Astrocyte (in vitro differentiated cells and primary cell): ENCODE measurements around the gene PCID2. TPM values are rescaled to one million over a fixed set of nuclear protein-coding genes. Genes with fewer than 3 reads are reported as not detected.
A peak's percentile ranks its signal among the peaks of the same experiment; 100 is the strongest.

Source experiments
- DNase-seq: peaks from one replicate; pipeline ENCODE4 v3.0.0-alpha.2; 2010; ENCODE audit warnings: low read depth
- FAIRE-seq: peaks from 2 replicates; lab custom pipeline; 2011; peaks lifted over from hg19 to GRCh38; lab: Jason Lieb, UNC
- H2AFZ ChIP-seq: 2 replicates; pipeline ENCODE4 v1.6.0; 2012; ENCODE audit warnings: low read depth, low read length, inconsistent platforms
- H3K27ac ChIP-seq: 2 replicates; pipeline ENCODE4 v1.5.1; 2011; ENCODE audit warnings: low read depth, low read length, inconsistent platforms
- H3K27me3 ChIP-seq: 2 replicates; pipeline ENCODE4 v1.6.0; 2011; ENCODE audit warnings: low read length, inconsistent platforms; ENCODE audit not compliant: insufficient read depth
- H3K36me3 ChIP-seq: 2 replicates; pipeline ENCODE4 v1.5.1; 2011; ENCODE audit warnings: low read length, inconsistent platforms; ENCODE audit not compliant: insufficient read depth
- H3K4me1 ChIP-seq: 2 replicates; pipeline ENCODE4 v1.5.1; 2011; ENCODE audit warnings: low read length, inconsistent platforms; ENCODE audit not compliant: insufficient read depth
- H3K4me2 ChIP-seq: 2 replicates; pipeline ENCODE4 v1.6.0; 2012; ENCODE audit warnings: low read length, inconsistent platforms
- H3K4me3 ChIP-seq: 2 replicates; pipeline ENCODE4 v1.5.1; 2011; ENCODE audit warnings: low read depth, mild to moderate bottlenecking, low read length, inconsistent platforms; ENCODE audit not compliant: insufficient read depth
- H3K79me2 ChIP-seq: 2 replicates; pipeline ENCODE4 v1.6.0; 2012; ENCODE audit warnings: mild to moderate bottlenecking, low read length, inconsistent platforms; ENCODE audit not compliant: insufficient read depth
- H3K9ac ChIP-seq: 2 replicates; pipeline ENCODE4 v1.6.0; 2012; ENCODE audit warnings: mild to moderate bottlenecking, low read length, inconsistent platforms
- H3K9me3 ChIP-seq: 2 replicates; pipeline ENCODE4 v1.5.1; 2012; ENCODE audit warnings: low read depth, mild to moderate bottlenecking, low read length, inconsistent platforms; ENCODE audit not compliant: insufficient read depth
- H4K20me1 ChIP-seq: 2 replicates; pipeline ENCODE4 v1.6.0; 2012; ENCODE audit warnings: low read length, inconsistent platforms; ENCODE audit not compliant: insufficient read depth
- H3K27ac Mint-ChIP-seq: one replicate; pipeline ENCODE4 v1.8.0; 2021; ENCODE audit warnings: mild to moderate bottlenecking, mixed read lengths; ENCODE audit not compliant: unreplicated experiment
- H3K27me3 Mint-ChIP-seq: one replicate; pipeline ENCODE4 v1.8.0; 2021; ENCODE audit warnings: low read depth, mixed read lengths; ENCODE audit not compliant: unreplicated experiment
- H3K36me3 Mint-ChIP-seq: one replicate; pipeline ENCODE4 v1.8.0; 2021; ENCODE audit warnings: low read depth, mixed read lengths; ENCODE audit not compliant: unreplicated experiment
- H3K4me1 Mint-ChIP-seq: one replicate; pipeline ENCODE4 v1.8.0; 2021; ENCODE audit warnings: low read depth, mixed read lengths; ENCODE audit not compliant: unreplicated experiment
- H3K4me3 Mint-ChIP-seq: one replicate; pipeline ENCODE4 v1.8.0; 2021; ENCODE audit warnings: mild to moderate bottlenecking, moderate library complexity, mixed read lengths; ENCODE audit not compliant: unreplicated experiment
- H3K9me3 Mint-ChIP-seq: one replicate; pipeline ENCODE4 v1.8.0; 2021; ENCODE audit warnings: mild to moderate bottlenecking, mixed read lengths; ENCODE audit not compliant: unreplicated experiment
- EZH2 ChIP-seq: IDR thresholded peaks from 2 replicates; pipeline ENCODE4 v1.6.1; 2012; ENCODE audit warnings: mild to moderate bottlenecking, low read length, inconsistent platforms; ENCODE audit not compliant: insufficient read depth
- total RNA-seq: library from RNA; stranded (reverse); gene quantifications from 2 replicates; pipeline ENCODE4 v1.2.1, GENCODE V29; 2021
- TF ChIP-seq, protein P1 (sequence below): IDR thresholded peaks from 2 replicates; pipeline ENCODE4 v1.5.1; 2011; ENCODE audit warnings: low read depth, mild to moderate bottlenecking, inconsistent platforms, low read length, moderate library complexity; ENCODE audit not compliant: insufficient read depth

PCID2 gene
- total RNA-seq, 1 donor from 2014 or later = 31.5 TPM

DNA sequence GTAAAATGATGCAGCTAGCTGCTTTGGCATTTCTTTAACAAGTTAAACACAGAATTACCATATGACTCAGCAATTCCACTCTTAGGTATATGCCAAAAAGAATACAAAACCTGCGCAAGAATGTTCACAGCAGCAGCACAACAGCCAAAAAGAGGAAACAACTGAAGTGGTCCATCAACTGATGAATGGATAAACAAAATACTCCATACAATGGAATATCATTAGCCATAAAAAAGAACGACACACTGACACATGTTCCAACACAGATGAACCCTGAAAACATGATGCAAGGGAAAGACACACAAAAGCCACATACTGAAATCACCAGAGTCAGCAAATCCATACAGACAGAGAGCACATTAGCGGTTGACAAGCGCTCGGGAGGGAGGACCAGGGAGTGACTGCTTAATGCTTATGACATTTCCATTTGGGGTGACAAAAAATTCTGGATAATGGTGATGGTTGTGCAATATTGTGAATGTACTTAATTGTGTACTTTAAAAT lies 3.0 kb downstream of the PCID2 start:
- Mint-ChIP-seq H3K4me3 (no peak overlapping the region), H3K36me3 (no peaks in the 10 kb centered on the region), H3K9me3 (no peaks in the 10 kb centered on the region), H3K27ac (peak overlapping the region; percentile 2), H3K27me3 (no peaks in the 10 kb centered on the region), H3K4me1 (peaks cover 14% of the 10 kb centered on the region)
- Histone ChIP-seq H3K27me3 (no peaks in the 10 kb centered on the region), H3K4me3 (no peak overlapping the region), H3K4me2 (peak overlapping the region; percentile 51), H4K20me1 (peaks cover 46% of the 10 kb centered on the region), H2AFZ (no peak overlapping the region), H3K27ac (peak overlapping the region; percentile 30), H3K79me2 (peaks cover 89% of the 10 kb centered on the region), H3K4me1 (peaks cover 14% of the 10 kb centered on the region), H3K9ac (no peak overlapping the region), H3K36me3 (peaks cover 3% of the 10 kb centered on the region), H3K9me3 (no peaks in the 10 kb centered on the region)
- peak; percentile 68 for DNase-seq
- peak; percentile 37 for FAIRE-seq
- TF ChIP-seq, protein P1, sequence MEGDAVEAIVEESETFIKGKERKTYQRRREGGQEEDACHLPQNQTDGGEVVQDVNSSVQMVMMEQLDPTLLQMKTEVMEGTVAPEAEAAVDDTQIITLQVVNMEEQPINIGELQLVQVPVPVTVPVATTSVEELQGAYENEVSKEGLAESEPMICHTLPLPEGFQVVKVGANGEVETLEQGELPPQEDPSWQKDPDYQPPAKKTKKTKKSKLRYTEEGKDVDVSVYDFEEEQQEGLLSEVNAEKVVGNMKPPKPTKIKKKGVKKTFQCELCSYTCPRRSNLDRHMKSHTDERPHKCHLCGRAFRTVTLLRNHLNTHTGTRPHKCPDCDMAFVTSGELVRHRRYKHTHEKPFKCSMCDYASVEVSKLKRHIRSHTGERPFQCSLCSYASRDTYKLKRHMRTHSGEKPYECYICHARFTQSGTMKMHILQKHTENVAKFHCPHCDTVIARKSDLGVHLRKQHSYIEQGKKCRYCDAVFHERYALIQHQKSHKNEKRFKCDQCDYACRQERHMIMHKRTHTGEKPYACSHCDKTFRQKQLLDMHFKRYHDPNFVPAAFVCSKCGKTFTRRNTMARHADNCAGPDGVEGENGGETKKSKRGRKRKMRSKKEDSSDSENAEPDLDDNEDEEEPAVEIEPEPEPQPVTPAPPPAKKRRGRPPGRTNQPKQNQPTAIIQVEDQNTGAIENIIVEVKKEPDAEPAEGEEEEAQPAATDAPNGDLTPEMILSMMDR = no peak
- TF ChIP-seq EZH2 = no peak

DNA sequence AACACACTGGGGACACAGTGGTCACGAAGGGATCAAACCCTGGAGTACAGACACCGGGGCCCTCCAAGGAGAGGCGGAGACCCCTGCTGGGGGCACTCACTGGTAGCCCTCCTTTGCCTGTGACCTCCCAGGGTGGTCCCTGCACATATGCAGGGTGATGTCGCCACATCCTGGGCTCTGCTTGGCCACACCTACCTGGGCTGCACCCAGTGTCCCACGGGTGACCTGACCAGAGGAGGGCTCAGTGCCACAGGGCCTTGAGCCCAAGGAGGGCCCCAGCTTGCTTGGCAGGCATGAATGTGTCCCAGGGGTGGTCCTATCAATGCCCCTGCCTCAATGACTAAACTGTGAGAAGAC lies 4.1 kb downstream of the PCID2 start:
- Mint-ChIP-seq H3K36me3 (peaks cover 3% of the 10 kb centered on the region), H3K27ac (no peak overlapping the region), H3K4me1 (peaks cover 14% of the 10 kb centered on the region), H3K4me3 (no peak overlapping the region), H3K9me3 (no peaks in the 10 kb centered on the region), H3K27me3 (no peaks in the 10 kb centered on the region)
- H4K20me1 ChIP-seq = peaks cover 50% of the 10 kb centered on the region
- no peaks in the 10 kb centered on the region for H3K9me3 ChIP-seq
- no peak for FAIRE-seq
- no peak overlapping the region for H3K9ac ChIP-seq
- no peak overlapping the region for H2AFZ ChIP-seq
- TF ChIP-seq EZH2 = no peak
- TF ChIP-seq, protein P1 = no peak
- peaks cover 91% of the 10 kb centered on the region for H3K79me2 ChIP-seq
- peaks cover 9% of the 10 kb centered on the region for H3K36me3 ChIP-seq
- H3K27me3 ChIP-seq = no peaks in the 10 kb centered on the region
- DNase-seq = no peak
- no peak overlapping the region for H3K4me2 ChIP-seq
- no peak overlapping the region for H3K4me3 ChIP-seq
- H3K27ac ChIP-seq = no peak overlapping the region
- H3K4me1 ChIP-seq = peaks cover 14% of the 10 kb centered on the region

DNA sequence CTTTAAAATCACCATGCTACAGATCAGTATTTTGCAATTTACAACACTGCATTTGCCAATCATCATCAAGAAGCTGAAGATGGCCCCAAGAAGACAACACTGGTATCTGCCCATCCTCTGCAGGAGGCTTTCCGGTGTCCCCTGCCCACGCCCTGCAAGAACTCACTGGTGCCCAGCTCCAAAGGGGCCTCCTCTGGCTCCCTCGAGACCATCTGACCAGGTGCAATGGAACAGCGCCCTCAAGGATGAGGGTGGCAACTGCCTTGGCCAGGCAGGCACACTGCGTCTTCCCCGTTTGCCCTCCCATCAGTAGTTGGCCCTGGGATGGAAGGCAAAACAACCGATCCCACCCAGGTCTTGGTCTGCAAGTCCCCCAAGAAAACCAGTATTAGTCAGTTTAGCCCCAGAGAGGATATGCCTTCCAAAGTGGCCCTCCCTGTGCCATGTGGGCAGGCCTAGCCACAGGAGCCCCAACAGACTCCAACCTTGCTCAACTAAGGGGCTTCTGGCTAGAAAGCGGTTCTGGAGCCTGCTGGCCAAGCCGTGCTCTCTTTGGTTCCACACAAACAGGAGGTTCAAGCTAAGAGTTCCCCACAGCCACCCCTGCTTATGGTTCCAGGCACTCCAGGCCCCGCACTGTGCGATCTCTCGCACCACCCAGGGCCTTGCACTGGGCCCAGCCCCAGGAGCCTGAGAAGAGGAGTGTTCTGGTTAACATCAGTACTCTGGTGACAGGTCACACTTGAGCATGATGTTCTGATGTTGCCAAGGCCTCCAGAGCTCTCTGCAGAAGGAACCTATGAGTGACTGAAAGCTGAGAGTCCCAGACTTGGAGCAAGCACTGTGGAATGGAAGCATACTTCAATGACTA lies 4.7 kb downstream of the PCID2 start:
- H3K27ac Mint-ChIP-seq = no peak overlapping the region

More for the DNA sequence above, 4.7 kb downstream of the PCID2 start:
- Histone ChIP-seq H3K4me3 (no peak overlapping the region), H3K36me3 (peaks cover 9% of the 10 kb centered on the region), H2AFZ (no peak overlapping the region), H3K79me2 (peaks cover 97% of the 10 kb centered on the region), H3K4me1 (peaks cover 14% of the 10 kb centered on the region), H3K9ac (no peak overlapping the region), H4K20me1 (peaks cover 50% of the 10 kb centered on the region), H3K9me3 (no peaks in the 10 kb centered on the region), H3K27me3 (no peaks in the 10 kb centered on the region), H3K4me2 (no peak overlapping the region), H3K27ac (no peak overlapping the region)
- Mint-ChIP-seq H3K4me3 (no peak overlapping the region), H3K4me1 (peaks cover 14% of the 10 kb centered on the region), H3K36me3 (peaks cover 3% of the 10 kb centered on the region), H3K27me3 (no peaks in the 10 kb centered on the region), H3K9me3 (no peaks in the 10 kb centered on the region)
- DNase-seq (no peak), FAIRE-seq (no peak)
- TF ChIP-seq EZH2 = no peak
- TF ChIP-seq, protein P1 = no peak
